Nephron progenitor cell (in vitro differentiated cells): ENCODE measurements around the gene DNAH14.

Experiments used
- DNase-seq: peaks from one replicate; pipeline ENCODE4 v3.0.0; 2021
- H3K27ac Mint-ChIP-seq: 2 replicates; pipeline ENCODE4 v1.8.0; 2021; ENCODE audit warnings: mild to moderate bottlenecking, moderate library complexity, mixed read lengths
- H3K27me3 Mint-ChIP-seq: 2 replicates; pipeline ENCODE4 v1.8.0; 2021; ENCODE audit warnings: mild to moderate bottlenecking, low read depth, mixed read lengths; ENCODE audit not compliant: poor library complexity
- H3K36me3 Mint-ChIP-seq: 2 replicates; pipeline ENCODE4 v1.8.0; 2021; ENCODE audit warnings: low read depth, mixed read lengths
- H3K4me1 Mint-ChIP-seq: 2 replicates; pipeline ENCODE4 v1.8.0; 2021; ENCODE audit warnings: mixed read lengths
- H3K4me3 Mint-ChIP-seq: 2 replicates; pipeline ENCODE4 v1.8.0; 2021; ENCODE audit warnings: mild to moderate bottlenecking, moderate library complexity, mixed read lengths
- H3K9me3 Mint-ChIP-seq: 2 replicates; pipeline ENCODE4 v1.8.0; 2021; ENCODE audit warnings: mild to moderate bottlenecking, moderate library complexity, mixed read lengths
- CTCF ChIP-seq: fragments of 200-600 bp; sonication (generic); IDR thresholded peaks from 2 replicates; pipeline ENCODE4 v1.5.0; 2021; ENCODE audit warnings: antibody characterized with exemption

Gene DNAH14

GRCh38 chr1:224900062-224900630 is 29.3 kb upstream of the DNAH14 start:
- no peak for DNase-seq
- no peaks in the 10 kb centered on the region for H3K27me3 Mint-ChIP-seq
- H3K9me3 Mint-ChIP-seq: peaks cover 11% of the 10 kb centered on the region
- H3K4me1 Mint-ChIP-seq: peaks cover 10% of the 10 kb centered on the region
- TF ChIP-seq CTCF: no peak
- H3K27ac Mint-ChIP-seq: no peak overlapping the region
- peaks cover 7% of the 10 kb centered on the region for H3K36me3 Mint-ChIP-seq
- no peak overlapping the region for H3K4me3 Mint-ChIP-seq

GRCh38 chr1:224901087-224901810 is 28.2 kb upstream of the DNAH14 start:
- H3K4me3 Mint-ChIP-seq: no peak overlapping the region
- peaks cover 11% of the 10 kb centered on the region for H3K9me3 Mint-ChIP-seq
- H3K36me3 Mint-ChIP-seq: peaks cover 7% of the 10 kb centered on the region
- DNase-seq: no peak
- H3K27ac Mint-ChIP-seq: no peak overlapping the region
- no peaks in the 10 kb centered on the region for H3K27me3 Mint-ChIP-seq
- peaks cover 10% of the 10 kb centered on the region for H3K4me1 Mint-ChIP-seq
- no peak for TF ChIP-seq CTCF

- Mint-ChIP-seq H3K4me3 (no peak overlapping the region), H3K36me3 (no peaks in the 10 kb centered on the region), H3K9me3 (peaks cover 5% of the 10 kb centered on the region), H3K27ac (no peak overlapping the region), H3K27me3 (no peaks in the 10 kb centered on the region), H3K4me1 (peaks cover 10% of the 10 kb centered on the region)
- TF ChIP-seq CTCF: no peak
- DNase-seq: no peak
Observed at GRCh38 chr1:224903955-224904354, 25.5 kb upstream of the DNAH14 start.

GRCh38 chr1:224906340-224906739 is 23.1 kb upstream of the DNAH14 start:
- Mint-ChIP-seq H3K4me3 (no peak overlapping the region), H3K27me3 (no peaks in the 10 kb centered on the region), H3K4me1 (peaks cover 7% of the 10 kb centered on the region), H3K27ac (no peak overlapping the region), H3K9me3 (peaks cover 27% of the 10 kb centered on the region), H3K36me3 (peaks cover 7% of the 10 kb centered on the region)
- TF ChIP-seq CTCF: no peak
- no peak for DNase-seq

- Mint-ChIP-seq H3K4me3 (no peak overlapping the region), H3K27me3 (no peaks in the 10 kb centered on the region), H3K9me3 (peaks cover 73% of the 10 kb centered on the region), H3K36me3 (peaks cover 18% of the 10 kb centered on the region), H3K27ac (no peak overlapping the region), H3K4me1 (no peaks in the 10 kb centered on the region)
- DNase-seq: no peak
- TF ChIP-seq CTCF: no peak
Observed at GRCh38 chr1:224911217-224911616, 18.3 kb upstream of the DNAH14 start.
